NCI-H345 (cell line): ENCODE data around the gene WIPF3.

ENCODE experiments used
- DNase-seq: peaks from one replicate; lab custom pipeline; 2025; lab: John Stamatoyannopoulos, UW

Gene WIPF3

GRCh38 chr7:29915481-29916215 is 109.3 kb downstream of the WIPF3 start:
- peak; percentile 14 for DNase-seq

- DNase-seq = peak; percentile 90
Observed at GRCh38 chr7:29917641-29918040, 111.3 kb downstream of the WIPF3 start.

- DNase-seq = no peak
Observed at GRCh38 chr7:29918850-29919249, 112.5 kb downstream of the WIPF3 start.

- DNase-seq = no peak
Observed at GRCh38 chr7:29919790-29920189, 113.5 kb downstream of the WIPF3 start.

GRCh38 chr7:29920491-29920890 is 114.2 kb downstream of the WIPF3 start:
- DNase-seq = no peak

GRCh38 chr7:29921404-29922010 is 115.2 kb downstream of the WIPF3 start:
- DNase-seq = peak; percentile 71

- DNase-seq = no peak
Observed at GRCh38 chr7:29922921-29923700, 116.8 kb downstream of the WIPF3 start.

GRCh38 chr7:29924006-29924405 is 117.7 kb downstream of the WIPF3 start:
- DNase-seq = no peak

- no peak for DNase-seq
Observed at GRCh38 chr7:29924684-29925083, 118.4 kb downstream of the WIPF3 start.

- DNase-seq = no peak
Observed at GRCh38 chr7:29926216-29926615, 119.9 kb downstream of the WIPF3 start.

- DNase-seq = no peak
Observed at GRCh38 chr7:29926741-29927140, 120.4 kb downstream of the WIPF3 start.

GRCh38 chr7:29929018-29929807 is 122.9 kb downstream of the WIPF3 start:
- DNase-seq = peak; percentile 15

- no peak for DNase-seq
Observed at GRCh38 chr7:29935111-29935510, 128.8 kb downstream of the WIPF3 start.

- no peak for DNase-seq
Observed at GRCh38 chr7:29937132-29937531, 130.8 kb downstream of the WIPF3 start.

GRCh38 chr7:29940199-29940598 is 133.9 kb downstream of the WIPF3 start:
- no peak for DNase-seq

- DNase-seq = no peak
Observed at GRCh38 chr7:29945259-29945809, 139.0 kb downstream of the WIPF3 start.

GRCh38 chr7:29946428-29947186 is 140.3 kb downstream of the WIPF3 start:
- DNase-seq = no peak

GRCh38 chr7:29948587-29948986 is 142.3 kb downstream of the WIPF3 start:
- DNase-seq = no peak

- DNase-seq = no peak
Observed at GRCh38 chr7:29950480-29950879, 144.2 kb downstream of the WIPF3 start.

- no peak for DNase-seq
Observed at GRCh38 chr7:29951206-29951605, 144.9 kb downstream of the WIPF3 start.

- DNase-seq = no peak
Observed at GRCh38 chr7:29953726-29954347, 147.5 kb downstream of the WIPF3 start.
